HUDEP-2 (cell line): ENCODE results near the gene VAPA.
"Not testable (repeated sequence)": the region's sequence is repeated elsewhere in the genome, so short reads cannot be mapped to it uniquely, and the experiment has no call there.

Experiments
- DNase-seq, 76 experiments: peaks; one replicate each; lab custom pipeline; 2025; ENCODE audit not compliant: unreplicated experiment in 76 of 76; lab: John Stamatoyannopoulos, UW

Gene VAPA

GRCh38 chr18:9885170-9886004 lies 28.4 kb upstream of the VAPA start, which contains the start of gene TXNDC2:
Gene TXNDC2 (plus strand): TSS chr18:9885973. CDS start chr18:9886681, 708 bp downstream.
- peak in 10 of 76 experiments; percentile 1 to 25 (median 19) for DNase-seq

GRCh38 chr18:9886005-9886348 lies 27.8 kb upstream of the VAPA start:
- no peak for DNase-seq

DNA sequence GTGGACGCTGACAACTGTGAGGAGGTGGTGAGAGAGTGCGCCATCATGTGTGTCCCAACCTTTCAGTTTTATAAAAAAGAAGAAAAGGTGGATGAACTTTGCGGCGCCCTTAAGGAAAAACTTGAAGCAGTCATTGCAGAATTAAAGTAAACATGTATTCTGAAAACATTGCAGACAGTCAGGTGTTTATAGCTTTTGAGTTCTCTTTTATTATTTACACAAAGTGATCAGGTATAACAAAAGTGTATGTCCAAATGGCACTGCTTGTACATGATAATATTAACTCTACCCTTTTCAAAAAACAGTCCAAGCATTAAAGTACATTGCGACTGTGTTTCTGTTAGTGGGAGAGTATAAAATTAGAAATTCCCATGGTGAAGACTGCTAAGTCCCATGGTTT lies 25.8 kb upstream of the VAPA start:
- DNase-seq, result no peak

DNA sequence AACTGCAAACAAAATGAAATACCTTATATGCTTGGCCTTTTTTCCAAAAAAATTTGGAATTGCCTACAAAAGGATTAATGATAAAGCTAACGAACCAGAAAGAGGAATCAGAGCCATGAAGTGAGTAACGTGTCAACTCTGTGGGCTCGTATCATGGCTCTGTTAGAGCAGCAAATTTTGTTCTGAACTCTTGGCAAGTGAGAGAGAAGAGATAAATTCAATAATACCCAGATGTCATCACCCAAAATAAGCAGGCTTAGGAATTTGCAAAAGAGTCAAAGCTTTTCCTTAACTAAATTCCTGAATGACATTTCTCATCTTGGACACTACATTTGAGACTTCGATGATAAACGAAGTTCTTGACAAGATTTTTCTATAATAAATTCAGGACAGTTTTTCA lies 23.6 kb upstream of the VAPA start:
- DNase-seq, result no peak

- DNase-seq, result peak in 14 of 76 experiments; percentile 4 to 57 (median 16)
Measured at GRCh38 chr18:9890957-9891356, 22.9 kb upstream of the VAPA start.

DNA sequence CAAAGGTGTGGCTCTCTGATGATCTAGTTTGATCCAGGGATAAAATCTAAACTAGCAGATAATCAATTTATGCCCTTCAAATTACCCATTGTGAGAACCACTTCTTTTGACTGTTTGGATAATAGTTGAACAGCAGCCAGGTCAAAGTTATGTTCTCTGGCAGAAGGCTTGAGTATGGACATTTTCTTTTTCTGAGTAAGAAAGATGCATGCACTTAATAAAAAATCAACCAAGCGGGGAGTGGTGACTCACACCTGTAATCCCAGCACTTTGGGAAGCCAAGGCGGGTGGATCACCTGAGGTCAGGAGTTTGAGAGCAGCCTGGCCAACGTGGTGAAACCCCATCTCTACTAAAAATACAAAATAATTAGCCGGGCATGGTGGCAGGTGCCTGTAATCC lies 22.3 kb upstream of the VAPA start:
- not testable (repeated sequence) for DNase-seq

DNA sequence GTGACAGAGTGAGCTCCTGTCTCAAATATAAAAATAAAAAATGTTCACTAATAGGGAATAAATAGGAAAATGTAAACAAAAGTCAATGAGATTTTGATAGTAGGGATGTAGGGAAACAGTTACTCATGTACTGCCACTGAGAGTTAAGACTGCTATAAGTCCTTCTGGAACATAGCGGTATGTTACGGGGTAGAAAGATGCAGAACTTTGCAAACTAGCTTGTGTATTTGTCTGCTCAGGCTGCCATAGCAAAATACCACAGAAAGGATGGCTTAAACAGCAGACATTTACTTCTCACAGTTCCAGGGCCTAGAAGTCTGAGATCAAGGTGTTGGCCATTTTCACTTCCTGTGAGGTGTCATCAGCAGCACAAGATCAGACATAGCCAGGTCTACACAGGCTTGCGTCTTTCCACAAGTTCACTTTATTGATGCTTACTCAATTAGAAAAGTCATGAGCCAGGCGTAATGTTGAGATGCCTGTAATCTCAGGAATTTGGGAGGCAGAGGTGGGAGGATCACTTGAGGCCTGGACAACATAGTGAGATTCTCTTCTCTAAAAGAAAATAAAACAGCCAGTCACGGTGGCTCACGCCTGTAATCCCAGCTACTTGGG lies 19.3 kb upstream of the VAPA start:
- DNase-seq, result no peak

DNA sequence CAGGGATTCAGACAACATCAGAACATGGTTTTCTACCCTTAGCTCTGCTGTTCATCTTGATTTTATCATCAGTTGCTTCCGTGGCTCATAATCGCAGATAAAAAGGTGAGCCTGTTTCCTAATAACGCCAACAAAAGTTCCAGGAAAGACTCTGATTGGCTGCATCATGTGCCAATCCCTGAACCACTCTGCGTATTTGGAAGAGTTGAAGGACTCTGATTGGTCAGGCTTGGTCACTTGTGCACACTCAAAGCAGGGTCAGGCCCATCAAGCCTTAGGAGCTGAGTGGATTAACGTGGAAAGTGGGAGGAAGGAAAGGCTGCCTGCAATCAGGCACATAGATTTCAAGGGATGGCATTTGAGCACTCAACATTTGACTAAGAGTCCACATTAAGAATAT lies 16.7 kb upstream of the VAPA start:
- DNase-seq, result no peak

- DNase-seq, result not testable (repeated sequence)
Measured at GRCh38 chr18:9897787-9898291, 16.0 kb upstream of the VAPA start.

GRCh38 chr18:9898792-9899549 lies 14.8 kb upstream of the VAPA start:
- peak in 28 of 76 experiments; percentile 1 to 79 (median 23) for DNase-seq

GRCh38 chr18:9899550-9899930 lies 14.3 kb upstream of the VAPA start:
- not testable (repeated sequence) for DNase-seq

GRCh38 chr18:9900699-9901098 lies 13.1 kb upstream of the VAPA start:
- no peak for DNase-seq

DNA sequence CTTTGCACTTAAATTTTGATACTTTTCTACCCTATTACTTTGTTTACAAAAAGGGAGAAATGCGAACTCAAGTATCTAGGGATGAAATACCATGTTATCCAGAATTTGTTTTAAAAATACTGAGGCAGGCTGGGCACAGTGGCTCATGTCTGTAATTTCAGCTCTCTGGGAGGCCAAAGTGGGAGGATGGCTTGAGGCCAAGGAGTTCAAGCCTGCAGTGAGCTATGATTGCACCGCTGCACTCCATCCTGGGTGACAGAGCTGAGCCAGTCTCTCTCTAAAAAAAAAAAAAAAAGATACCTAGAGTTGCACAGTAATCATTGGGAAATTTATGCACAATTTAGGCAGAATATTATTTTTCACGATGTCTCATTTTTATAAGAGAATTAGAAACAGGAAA lies 12.4 kb upstream of the VAPA start:
- DNase-seq, result peak in 16 of 76 experiments; percentile 0 to 48 (median 12)

GRCh38 chr18:9902264-9902663 lies 11.6 kb upstream of the VAPA start:
- DNase-seq, result not testable (repeated sequence)

GRCh38 chr18:9902832-9903231 lies 11.0 kb upstream of the VAPA start:
- no peak for DNase-seq

GRCh38 chr18:9905401-9905922 lies 8.4 kb upstream of the VAPA start:
- DNase-seq, result no peak

GRCh38 chr18:9906481-9906880 lies 7.3 kb upstream of the VAPA start:
- no peak for DNase-seq

GRCh38 chr18:9907867-9908266 lies 5.9 kb upstream of the VAPA start:
- no peak for DNase-seq

DNA sequence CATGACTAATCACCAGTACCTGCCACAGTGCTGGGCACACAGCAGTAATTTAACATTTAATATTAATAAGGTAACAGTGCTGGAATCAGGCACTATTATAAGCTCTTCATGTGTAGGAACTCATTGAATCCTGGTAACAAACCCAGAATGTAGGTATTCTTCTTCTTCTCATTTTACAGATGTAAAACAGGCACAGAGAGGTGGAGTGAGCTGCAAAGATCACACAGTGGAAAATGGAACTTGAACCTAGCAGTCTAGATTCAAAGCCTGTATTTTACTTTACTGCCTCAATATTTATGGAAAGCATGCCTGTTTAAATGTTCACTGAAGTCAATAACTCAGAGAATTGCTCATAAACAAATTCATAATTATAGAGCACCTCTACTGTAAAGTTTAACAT lies 3.7 kb upstream of the VAPA start:
- DNase-seq, result no peak

GRCh38 chr18:9910661-9911060 lies 3.2 kb upstream of the VAPA start:
- DNase-seq, result no peak

GRCh38 chr18:9911226-9911625 lies 2.6 kb upstream of the VAPA start:
- DNase-seq, result no peak
